Tibial nerve (tissue), 3 donors: ENCODE data around the gene BICRAL.

Experiments used
- POLR2A ChIP-seq, 2 donors: fragments of 450-650 bp; IDR thresholded peaks; one replicate each; pipeline ENCODE4 v1.6.1; 2017; ENCODE audit warnings: antibody characterized with exemption in 2 of 2, mild to moderate bottlenecking in 2 of 2, moderate library complexity in 2 of 2
- TF ChIP-seq, protein P1 (sequence below), 5 experiments: fragments of 200-600 bp in 3 of 5; fragments of 450-650 bp in 2 of 5; sonication (generic) in 3 of 5; IDR thresholded peaks; one replicate each; pipeline ENCODE4 v1.5.1; 2016 to 2019; ENCODE audit warnings: antibody characterized with exemption in 5 of 5, mild to moderate bottlenecking in 3 of 5, moderate library complexity in 2 of 5

DNA sequence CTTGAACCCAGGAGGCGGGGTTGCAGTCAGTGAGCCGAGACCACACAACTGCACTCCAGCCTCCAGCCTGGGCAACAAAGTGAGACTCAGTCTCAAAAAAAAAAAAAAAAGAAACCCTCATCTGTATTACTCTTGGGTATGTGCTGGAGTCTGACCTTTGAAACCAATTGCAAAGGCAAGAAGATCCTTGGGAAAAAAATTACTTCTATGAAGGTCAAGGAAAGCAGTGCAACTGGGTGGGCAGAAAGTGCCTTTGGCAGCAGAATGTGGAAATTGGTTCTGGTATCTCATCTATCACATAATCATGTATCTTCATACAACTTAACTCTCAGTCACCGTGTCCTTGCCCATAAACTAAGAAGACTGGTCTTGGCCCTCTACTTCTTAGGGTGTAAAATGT lies 89.9 kb downstream of the BICRAL start:
- TF ChIP-seq, protein P1, sequence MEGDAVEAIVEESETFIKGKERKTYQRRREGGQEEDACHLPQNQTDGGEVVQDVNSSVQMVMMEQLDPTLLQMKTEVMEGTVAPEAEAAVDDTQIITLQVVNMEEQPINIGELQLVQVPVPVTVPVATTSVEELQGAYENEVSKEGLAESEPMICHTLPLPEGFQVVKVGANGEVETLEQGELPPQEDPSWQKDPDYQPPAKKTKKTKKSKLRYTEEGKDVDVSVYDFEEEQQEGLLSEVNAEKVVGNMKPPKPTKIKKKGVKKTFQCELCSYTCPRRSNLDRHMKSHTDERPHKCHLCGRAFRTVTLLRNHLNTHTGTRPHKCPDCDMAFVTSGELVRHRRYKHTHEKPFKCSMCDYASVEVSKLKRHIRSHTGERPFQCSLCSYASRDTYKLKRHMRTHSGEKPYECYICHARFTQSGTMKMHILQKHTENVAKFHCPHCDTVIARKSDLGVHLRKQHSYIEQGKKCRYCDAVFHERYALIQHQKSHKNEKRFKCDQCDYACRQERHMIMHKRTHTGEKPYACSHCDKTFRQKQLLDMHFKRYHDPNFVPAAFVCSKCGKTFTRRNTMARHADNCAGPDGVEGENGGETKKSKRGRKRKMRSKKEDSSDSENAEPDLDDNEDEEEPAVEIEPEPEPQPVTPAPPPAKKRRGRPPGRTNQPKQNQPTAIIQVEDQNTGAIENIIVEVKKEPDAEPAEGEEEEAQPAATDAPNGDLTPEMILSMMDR (IDR thresholded peaks at IDR 0.05): no peak
- TF ChIP-seq POLR2A (IDR thresholded peaks at IDR 0.05): no peak
